Measurements from ENCODE around the gene ENKUR. TPM values are rescaled to one million over a fixed set of nuclear protein-coding genes. Genes with fewer than 3 reads are reported as not detected.

The ENKUR gene
- total RNA-seq, 1 donor from 2014 or later: 6.5 TPM

- DNase-seq (no peak), ATAC-seq (no peak)
- H3K4me3 ChIP-seq: no peak overlapping the region
- no peaks in the 10 kb centered on the region for H3K36me3 ChIP-seq
- no peaks in the 10 kb centered on the region for H3K4me1 ChIP-seq
- TF ChIP-seq, protein P1, sequence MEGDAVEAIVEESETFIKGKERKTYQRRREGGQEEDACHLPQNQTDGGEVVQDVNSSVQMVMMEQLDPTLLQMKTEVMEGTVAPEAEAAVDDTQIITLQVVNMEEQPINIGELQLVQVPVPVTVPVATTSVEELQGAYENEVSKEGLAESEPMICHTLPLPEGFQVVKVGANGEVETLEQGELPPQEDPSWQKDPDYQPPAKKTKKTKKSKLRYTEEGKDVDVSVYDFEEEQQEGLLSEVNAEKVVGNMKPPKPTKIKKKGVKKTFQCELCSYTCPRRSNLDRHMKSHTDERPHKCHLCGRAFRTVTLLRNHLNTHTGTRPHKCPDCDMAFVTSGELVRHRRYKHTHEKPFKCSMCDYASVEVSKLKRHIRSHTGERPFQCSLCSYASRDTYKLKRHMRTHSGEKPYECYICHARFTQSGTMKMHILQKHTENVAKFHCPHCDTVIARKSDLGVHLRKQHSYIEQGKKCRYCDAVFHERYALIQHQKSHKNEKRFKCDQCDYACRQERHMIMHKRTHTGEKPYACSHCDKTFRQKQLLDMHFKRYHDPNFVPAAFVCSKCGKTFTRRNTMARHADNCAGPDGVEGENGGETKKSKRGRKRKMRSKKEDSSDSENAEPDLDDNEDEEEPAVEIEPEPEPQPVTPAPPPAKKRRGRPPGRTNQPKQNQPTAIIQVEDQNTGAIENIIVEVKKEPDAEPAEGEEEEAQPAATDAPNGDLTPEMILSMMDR (IDR thresholded peaks at IDR 0.05): no peak
- H3K27me3 ChIP-seq (ENCODE audit: low read depth): no peaks in the 10 kb centered on the region
- no peaks in the 10 kb centered on the region for H3K9me3 ChIP-seq
- intact Hi-C loops (cut with DNase I): no loop called here
- H3K27ac ChIP-seq: no peak overlapping the region
Observed at GRCh38 chr10:24983946-24984345, 32.0 kb downstream of the ENKUR start.

DNA sequence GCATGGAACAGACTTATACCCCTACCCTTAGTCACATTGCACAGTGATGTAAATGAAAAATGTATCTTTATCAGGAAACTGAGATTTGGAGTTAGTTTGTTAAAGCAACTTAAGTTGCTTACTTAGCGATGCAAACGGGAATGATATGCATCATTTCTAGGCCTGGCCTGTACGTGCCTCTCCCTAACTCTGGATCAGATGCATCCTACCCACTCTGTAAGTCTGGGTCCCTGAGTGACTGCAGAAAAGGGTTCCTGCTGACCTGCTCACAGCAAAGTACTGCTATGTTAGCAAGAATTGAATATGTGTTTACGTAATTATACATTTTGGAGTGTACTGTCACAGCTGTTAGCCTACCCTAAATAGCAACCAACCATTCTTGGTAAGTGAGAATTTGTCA, 32.8 kb downstream of the ENKUR start:
- H3K27me3 ChIP-seq (ENCODE audit: low read depth): no peaks in the 10 kb centered on the region
- H3K4me3 ChIP-seq: no peak overlapping the region
- no peaks in the 10 kb centered on the region for H3K4me1 ChIP-seq
- H3K36me3 ChIP-seq: no peaks in the 10 kb centered on the region
- DNase-seq (no peak), ATAC-seq (no peak)
- no peak overlapping the region for H3K27ac ChIP-seq
- TF ChIP-seq, protein P1 (IDR thresholded peaks at IDR 0.05): no peak
- no peaks in the 10 kb centered on the region for H3K9me3 ChIP-seq
- intact Hi-C loops (cut with DNase I): no loop called here

GRCh38 chr10:24982319-24983112, 33.4 kb downstream of the ENKUR start:
- ATAC-seq: no peak
- H3K27me3 ChIP-seq (ENCODE audit: low read depth): no peaks in the 10 kb centered on the region

DNA sequence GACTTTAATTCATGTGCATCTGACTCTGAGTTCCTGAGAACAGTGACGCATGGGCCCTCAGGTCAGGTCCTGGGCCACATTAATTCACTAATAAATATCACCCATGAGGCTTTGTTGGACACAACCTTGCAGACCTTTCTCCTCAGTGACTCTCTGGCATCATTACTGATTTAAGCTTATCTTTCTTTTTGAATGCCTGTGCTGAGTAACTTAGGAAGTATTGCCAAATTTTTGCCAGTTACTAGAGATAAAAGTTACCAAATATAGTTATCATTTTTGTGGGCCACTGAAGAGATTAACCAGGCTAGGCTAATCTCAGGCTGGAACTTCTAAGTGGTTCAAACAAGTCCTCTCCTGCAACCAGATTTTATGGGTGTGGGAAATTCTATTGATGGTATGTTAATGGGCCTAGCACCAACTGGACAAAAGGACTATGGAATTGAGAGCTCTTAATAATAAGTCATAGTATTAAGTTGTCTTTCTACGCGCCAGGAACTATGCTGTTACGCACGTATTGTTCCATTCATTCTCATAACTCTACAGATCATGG, 34.7 kb downstream of the ENKUR start:
- Histone ChIP-seq H3K36me3 (no peaks in the 10 kb centered on the region), H3K4me1 (no peaks in the 10 kb centered on the region), H3K27ac (no peak overlapping the region), H3K27me3 (ENCODE audit: low read depth) (no peaks in the 10 kb centered on the region), H3K4me3 (no peak overlapping the region), H3K9me3 (no peaks in the 10 kb centered on the region)
- intact Hi-C loops (cut with DNase I): no loop called here
- ATAC-seq (no peak), DNase-seq (no peak)
- TF ChIP-seq, protein P1 (IDR thresholded peaks at IDR 0.05): no peak

More at GRCh38 chr10:24982319-24983112, 33.4 kb downstream of the ENKUR start:
- intact Hi-C loops (cut with DNase I): no loop called here
- Histone ChIP-seq H3K27ac (no peak overlapping the region), H3K4me1 (no peaks in the 10 kb centered on the region), H3K36me3 (no peaks in the 10 kb centered on the region), H3K4me3 (no peak overlapping the region), H3K9me3 (no peaks in the 10 kb centered on the region)
- DNase-seq: no peak
- TF ChIP-seq, protein P1 (IDR thresholded peaks at IDR 0.05): no peak

- TF ChIP-seq, protein P1 (IDR thresholded peaks at IDR 0.05): no peak
- no peaks in the 10 kb centered on the region for H3K27me3 ChIP-seq (ENCODE audit: low read depth)
- no peaks in the 10 kb centered on the region for H3K36me3 ChIP-seq
- H3K27ac ChIP-seq: no peak overlapping the region
- H3K4me3 ChIP-seq: no peak overlapping the region
- no peak for DNase-seq
- no peaks in the 10 kb centered on the region for H3K9me3 ChIP-seq
- no peak for ATAC-seq
- H3K4me1 ChIP-seq: no peaks in the 10 kb centered on the region
- intact Hi-C loops (cut with DNase I): no loop called here
Observed at GRCh38 chr10:24979685-24980084, 36.3 kb downstream of the ENKUR start.
